ENCODE data around the gene DOK1. TPM values are rescaled to one million over a fixed set of nuclear protein-coding genes. Genes with fewer than 3 reads are reported as not detected.
A peak's percentile ranks its signal among the peaks of the same experiment; 100 is the strongest.

Gene DOK1
- total RNA-seq, 1 donor from 2014 or later = 4.4 TPM

GRCh38 chr2:74542978-74543377, 11.5 kb upstream of the DOK1 start:
- intact Hi-C loops (cut with micrococcal nuclease) = no loop called here
- ATAC-seq (no peak), DNase-seq (no peak)

GRCh38 chr2:74544634-74545033, 9.9 kb upstream of the DOK1 start:
- DNase-seq (no peak), ATAC-seq (no peak)
- intact Hi-C loops (cut with micrococcal nuclease) = no loop called here

- DNase-seq (no peak), ATAC-seq (no peak)
- intact Hi-C loops (cut with micrococcal nuclease) = no loop called here
Measured at GRCh38 chr2:74546004-74546403, 8.5 kb upstream of the DOK1 start.

GRCh38 chr2:74548285-74548899, 6.1 kb upstream of the DOK1 start:
- peak; percentile 6 for ATAC-seq
- intact Hi-C loops (cut with micrococcal nuclease) = no loop called here
- no peak for DNase-seq

GRCh38 chr2:74548900-74549826, 5.4 kb upstream of the DOK1 start:
- intact Hi-C loops (cut with micrococcal nuclease) = no loop called here
- peak; percentile 88 for DNase-seq
- ATAC-seq = peak; percentile 89

DNA sequence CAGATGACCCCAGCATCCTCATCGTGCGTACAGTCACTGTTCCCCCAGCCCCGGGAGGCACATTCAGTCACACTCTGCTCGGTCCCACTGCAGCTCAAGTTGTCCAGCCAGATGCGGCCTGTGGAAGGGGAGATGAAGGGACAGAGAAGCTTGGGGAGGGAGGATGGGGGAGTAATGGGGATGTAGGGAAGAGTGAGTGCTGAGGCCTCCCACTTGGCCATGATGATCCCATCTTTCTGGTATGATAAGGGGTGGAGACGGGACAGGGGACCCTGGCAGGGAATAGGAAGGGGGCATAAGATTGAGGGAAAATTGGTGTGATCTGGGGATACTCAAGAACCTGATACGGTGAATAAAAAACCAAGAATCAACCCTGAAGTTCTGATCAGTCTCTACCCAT, 4.3 kb upstream of the DOK1 start:
- ATAC-seq (no peak), DNase-seq (no peak)
- intact Hi-C loops (cut with micrococcal nuclease) = no loop called here

GRCh38 chr2:74551530-74551929, 3.0 kb upstream of the DOK1 start:
- ATAC-seq = no peak
- intact Hi-C loops (cut with micrococcal nuclease) = no loop called here
- no peak for DNase-seq

GRCh38 chr2:74551942-74552913, 2.3 kb upstream of the DOK1 start:
- ATAC-seq = no peak
- DNase-seq = no peak
- intact Hi-C loops (cut with micrococcal nuclease) = no loop called here

DNA sequence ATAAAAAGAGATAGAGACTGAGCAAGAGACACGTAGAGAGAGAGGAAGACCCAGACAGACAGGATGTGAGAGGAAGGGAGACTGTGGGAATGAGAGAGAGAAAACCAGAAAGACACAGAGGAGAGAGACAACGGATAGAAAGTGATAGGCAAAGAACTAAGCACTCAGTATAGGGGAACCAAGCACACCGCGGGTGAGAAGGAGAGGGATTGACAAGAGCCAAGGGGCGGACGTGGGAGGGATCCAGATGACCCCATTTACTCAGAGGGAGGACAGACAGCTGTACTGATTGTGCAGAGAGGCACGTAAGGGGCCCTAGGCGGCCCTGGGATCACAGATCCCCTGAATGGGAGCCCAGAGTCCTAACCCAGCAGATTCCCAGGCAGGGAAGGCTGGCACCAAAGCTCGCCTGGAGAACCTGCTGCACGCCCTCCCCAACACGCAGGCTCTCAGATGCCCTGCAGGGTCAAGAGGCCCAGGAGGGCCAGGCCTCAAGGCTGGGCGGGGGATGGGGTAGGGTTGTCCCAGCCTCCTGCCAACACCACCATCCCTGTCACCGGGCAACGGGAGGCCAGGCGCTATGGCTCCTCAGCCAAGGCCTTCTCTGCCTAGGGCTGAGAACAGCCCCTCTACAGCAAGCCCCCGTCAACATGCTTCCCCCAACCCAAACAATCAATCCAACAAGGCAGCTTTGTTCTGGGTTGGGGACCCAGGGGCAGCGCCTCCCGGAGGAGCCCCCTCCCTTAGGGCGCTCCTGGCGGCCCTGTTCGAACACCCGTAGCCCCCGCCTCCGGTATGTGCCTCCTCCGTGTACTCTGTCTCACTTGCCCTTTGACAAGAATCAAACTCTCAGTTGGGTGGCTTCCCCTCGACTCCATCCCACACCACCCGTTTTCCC, 1.4 kb upstream of the DOK1 start:
- intact Hi-C loops (cut with micrococcal nuclease) = no loop called here
- peak; percentile 45 for DNase-seq
- peak; percentile 3 for ATAC-seq

DNA sequence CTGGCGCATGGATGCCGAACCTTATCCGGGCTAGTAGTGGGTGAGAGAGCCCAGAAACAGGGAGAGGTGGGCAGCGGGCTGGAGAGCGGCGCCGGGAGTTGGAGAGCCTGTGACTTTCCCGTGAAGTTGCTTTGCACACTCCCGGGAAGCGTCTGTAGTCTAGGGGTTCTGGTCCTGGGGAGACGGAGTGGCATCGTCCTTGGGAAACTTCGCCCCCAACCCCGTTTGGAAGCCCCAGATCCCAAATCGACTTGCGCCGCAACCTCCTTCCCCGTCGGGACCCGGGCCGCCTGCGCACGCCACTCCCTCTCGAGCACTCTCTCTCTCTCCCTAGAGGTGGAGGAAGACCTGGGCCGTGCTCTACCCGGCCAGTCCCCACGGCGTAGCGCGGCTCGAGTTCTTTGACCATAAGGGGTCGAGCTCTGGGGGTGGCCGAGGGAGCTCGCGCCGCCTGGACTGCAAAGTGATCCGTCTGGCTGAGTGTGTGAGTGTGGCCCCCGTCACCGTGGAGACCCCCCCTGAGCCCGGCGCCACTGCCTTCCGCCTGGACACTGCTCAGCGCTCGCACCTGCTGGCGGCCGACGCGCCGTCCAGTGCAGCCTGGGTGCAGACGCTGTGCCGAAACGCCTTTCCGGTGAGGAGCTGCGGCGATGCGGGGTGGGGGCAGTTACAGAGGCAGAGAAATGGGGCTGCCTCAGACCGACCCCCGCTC, 456 bp downstream of the DOK1 start:
- intact Hi-C loops (cut with micrococcal nuclease) = no loop called here
- DNase-seq = peak; percentile 61
- ATAC-seq = peak; percentile 39

GRCh38 chr2:74555610-74556103, 1.1 kb downstream of the DOK1 start:
- ATAC-seq (no peak), DNase-seq (peak; percentile 40)
- intact Hi-C loops (cut with micrococcal nuclease) = no loop called here

DNA sequence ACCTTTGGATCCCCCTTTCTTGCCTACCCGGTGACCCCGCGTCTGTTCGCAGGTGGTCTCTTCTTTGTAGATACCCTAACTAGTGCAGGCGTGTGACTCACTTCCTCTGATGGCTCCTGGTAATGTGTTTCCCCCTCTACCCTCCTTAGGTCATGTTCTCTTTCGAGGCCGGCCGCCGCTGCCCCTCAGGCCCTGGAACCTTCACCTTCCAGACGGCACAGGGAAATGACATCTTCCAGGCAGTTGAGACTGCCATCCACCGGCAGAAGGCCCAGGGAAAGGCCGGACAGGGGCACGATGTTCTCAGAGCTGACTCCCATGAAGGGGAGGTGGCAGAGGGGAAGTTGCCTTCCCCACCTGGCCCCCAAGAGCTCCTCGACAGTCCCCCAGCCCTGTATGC, 1.6 kb downstream of the DOK1 start:
- ATAC-seq = no peak
- intact Hi-C loops (cut with micrococcal nuclease) = no loop called here
- DNase-seq = no peak

GRCh38 chr2:74556831-74557370, 2.4 kb downstream of the DOK1 start:
- ATAC-seq (no peak), DNase-seq (no peak)
- intact Hi-C loops (cut with micrococcal nuclease) = no loop called here

DNA sequence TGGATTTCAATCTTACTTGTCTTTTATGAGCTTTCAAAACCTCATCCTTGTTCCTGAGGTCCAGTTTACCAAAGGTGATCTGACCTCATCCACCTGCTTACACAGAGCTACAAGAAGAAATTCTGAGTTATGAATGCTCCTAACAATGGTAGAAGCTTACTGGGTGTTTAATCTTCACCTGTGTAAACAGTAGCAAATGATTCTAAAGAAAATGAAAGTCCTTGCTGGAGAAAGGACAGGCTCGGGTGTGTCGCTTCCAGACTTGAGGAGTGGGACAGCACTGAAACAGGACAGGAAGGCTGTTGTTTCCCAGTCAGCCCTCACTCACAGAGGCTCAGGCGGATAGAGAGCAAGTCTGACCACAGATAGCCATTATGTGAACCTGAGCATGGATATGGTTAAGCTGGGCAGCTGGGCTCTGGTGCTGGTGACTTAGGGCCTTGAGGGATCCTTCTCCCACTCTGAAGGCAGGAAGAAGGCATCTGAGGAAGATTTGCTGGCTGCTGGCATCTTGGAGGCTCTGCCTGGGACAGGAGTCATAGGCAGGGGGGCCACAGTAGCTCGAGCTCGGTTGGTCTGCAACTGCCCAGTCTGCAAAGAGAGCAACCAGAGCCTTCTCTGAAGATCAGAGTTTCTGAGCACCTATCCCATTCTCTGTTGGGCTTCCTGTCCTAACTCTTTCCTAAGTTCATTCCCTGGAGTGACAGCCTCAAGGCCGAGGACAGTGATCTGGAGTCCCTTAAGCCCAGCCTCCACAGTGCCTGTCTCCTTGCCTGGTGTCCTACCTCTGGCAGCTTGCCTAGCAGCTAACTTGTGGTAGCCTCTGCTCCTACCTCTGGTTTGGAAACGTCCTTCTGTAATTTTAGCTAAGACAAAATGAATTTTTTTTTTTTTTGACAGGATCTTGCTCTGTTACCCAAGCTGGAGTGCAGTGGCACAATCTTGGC, 4.0 kb downstream of the DOK1 start:
- intact Hi-C loops (cut with micrococcal nuclease) = no loop called here
- ATAC-seq (no peak), DNase-seq (no peak)

- no peak for DNase-seq
- intact Hi-C loops (cut with micrococcal nuclease) = no loop called here
- ATAC-seq = no peak
Measured at GRCh38 chr2:74559912-74560311, 5.4 kb downstream of the DOK1 start.

DNA sequence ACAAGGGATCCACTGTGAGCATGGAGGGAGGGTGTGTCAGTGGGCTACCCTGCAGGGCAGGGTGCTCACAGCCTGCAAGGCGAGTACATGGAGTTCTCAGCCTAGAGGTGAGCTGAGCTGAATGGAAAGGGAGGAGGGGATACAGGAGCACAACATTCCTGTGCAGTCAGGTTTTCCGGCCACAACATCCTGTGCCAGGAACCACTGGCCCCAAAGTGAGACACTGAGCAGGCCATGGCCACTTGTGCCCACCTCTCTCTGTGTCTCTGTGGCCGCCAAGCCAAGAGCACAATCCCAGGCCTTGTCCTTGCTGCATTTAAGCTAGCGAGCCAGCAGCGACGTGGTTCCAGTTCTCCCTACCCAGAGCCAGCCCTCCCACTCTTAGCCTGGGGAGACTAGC, 6.1 kb downstream of the DOK1 start:
- intact Hi-C loops (cut with micrococcal nuclease) = no loop called here
- no peak for ATAC-seq
- DNase-seq = no peak

Data from left ventricle myocardium superior (tissue), 1 donor.